Activated CD8-positive, alpha-beta memory T cell treated with anti-CD3 and anti-CD28 coated beads for 48 hours (primary cell): ENCODE measurements around the gene FOXN3.

ENCODE experiments used
- DNase-seq, 3 experiments: peaks; one replicate each; pipeline ENCODE4 v3.0.0-alpha.2; 2020; ENCODE audit warnings: low read depth in 2 of 3, low spot score in 2 of 3

Gene FOXN3

GRCh38 chr14:89432226-89432625 is 15.2 kb upstream of the FOXN3 start:
- no peak for DNase-seq

- DNase-seq, result no peak
These were observed 13.6 kb upstream of the FOXN3 start for GRCh38 chr14:89430391-89431236.

GRCh38 chr14:89429199-89430181 is 12.5 kb upstream of the FOXN3 start:
- peak in 1 of 3 experiments; percentile 40 for DNase-seq

- no peak for DNase-seq
These were observed 11.6 kb upstream of the FOXN3 start for GRCh38 chr14:89428546-89429198.

- DNase-seq, result no peak
These were observed 11.1 kb upstream of the FOXN3 start for GRCh38 chr14:89428173-89428523.

GRCh38 chr14:89427426-89428172 is 10.6 kb upstream of the FOXN3 start:
- no peak for DNase-seq

- DNase-seq, result no peak
These were observed 8.9 kb upstream of the FOXN3 start for GRCh38 chr14:89425931-89426330.

GRCh38 chr14:89424241-89424640 is 7.2 kb upstream of the FOXN3 start:
- DNase-seq, result no peak

- no peak for DNase-seq
These were observed 5.9 kb upstream of the FOXN3 start for GRCh38 chr14:89422952-89423345.

- DNase-seq, result no peak
These were observed 5.3 kb upstream of the FOXN3 start for GRCh38 chr14:89422181-89422951.

GRCh38 chr14:89420502-89420901 is 3.5 kb upstream of the FOXN3 start:
- DNase-seq, result no peak

- DNase-seq, result no peak
These were observed 3.0 kb upstream of the FOXN3 start for GRCh38 chr14:89419973-89420482.

- no peak for DNase-seq
These were observed 1.9 kb upstream of the FOXN3 start for GRCh38 chr14:89418976-89419375.

GRCh38 chr14:89418452-89418851 is 1.4 kb upstream of the FOXN3 start:
- DNase-seq, result no peak

- peak in 2 of 3 experiments; percentile 38 to 61 for DNase-seq
These were observed 612 bp upstream of the FOXN3 start for GRCh38 chr14:89417465-89418225.

GRCh38 chr14:89416002-89416995 is 734 bp downstream of the FOXN3 start:
- DNase-seq, result peak; percentile 92 to 100 (median 99)

- DNase-seq, result no peak
These were observed 1.9 kb downstream of the FOXN3 start for GRCh38 chr14:89415159-89415558.

GRCh38 chr14:89411976-89412375 is 5.1 kb downstream of the FOXN3 start:
- no peak for DNase-seq
